ENCODE data around the gene TBC1D1.

Gene TBC1D1

DNA sequence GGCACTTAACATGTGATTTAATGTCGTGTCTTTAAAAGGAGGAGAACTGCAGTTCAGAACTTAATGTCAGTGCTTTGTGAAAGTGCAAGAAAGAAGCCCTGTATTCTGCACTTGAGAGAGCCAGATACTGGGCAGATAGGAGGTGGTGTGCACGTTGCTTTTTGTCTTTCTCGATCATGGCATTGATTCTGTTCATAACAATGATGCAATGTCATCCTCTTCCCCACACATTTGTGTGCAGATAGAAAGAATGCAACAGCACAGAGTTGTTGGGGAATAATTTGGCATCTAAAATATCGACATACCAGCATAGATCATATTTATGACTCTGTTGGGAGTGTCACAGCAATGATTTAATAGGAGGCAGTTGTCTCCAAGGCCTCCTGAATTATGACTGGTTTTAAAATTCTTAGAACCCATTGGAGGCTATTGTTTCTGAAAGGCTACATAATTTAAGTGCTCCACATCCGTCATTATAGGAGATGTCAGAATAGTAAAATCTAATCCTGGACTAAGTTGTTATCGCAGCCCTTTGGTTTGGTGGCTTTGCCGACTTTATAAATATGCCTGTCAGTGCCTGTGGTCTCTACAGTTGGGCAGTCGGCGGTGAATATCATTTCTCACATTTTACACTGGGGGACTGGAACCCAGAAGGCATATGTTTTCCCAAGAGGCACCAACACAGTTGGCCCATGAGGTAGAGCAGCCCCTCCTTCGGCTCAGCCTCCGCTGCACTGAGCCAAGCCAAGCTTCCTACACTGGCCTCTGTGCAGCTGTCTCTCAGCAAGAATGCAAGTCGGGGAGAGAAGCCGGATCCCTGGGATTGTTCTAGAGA is 194.2 kb downstream of the TBC1D1 start:
- DNase-seq: peak; percentile 86

DNA sequence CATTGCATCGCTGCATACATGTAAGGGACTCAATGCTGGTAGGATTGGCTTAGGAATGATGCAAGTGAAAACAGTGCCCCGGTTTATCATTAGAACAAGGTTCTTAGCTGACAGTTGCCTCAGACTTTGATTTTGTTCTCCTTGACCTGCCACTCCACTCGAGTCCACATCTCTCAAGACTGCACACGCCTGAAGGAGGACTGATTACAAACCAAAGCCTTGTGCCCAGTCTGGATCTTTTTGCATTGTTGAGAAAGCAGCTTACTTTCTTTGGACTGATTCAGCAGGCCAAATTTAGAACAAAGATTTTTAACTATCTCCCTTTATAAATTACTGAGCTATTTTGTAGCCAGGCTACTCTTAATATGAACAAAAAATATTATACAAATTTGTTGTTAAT is 194.9 kb downstream of the TBC1D1 start:
- DNase-seq: no peak

DNA sequence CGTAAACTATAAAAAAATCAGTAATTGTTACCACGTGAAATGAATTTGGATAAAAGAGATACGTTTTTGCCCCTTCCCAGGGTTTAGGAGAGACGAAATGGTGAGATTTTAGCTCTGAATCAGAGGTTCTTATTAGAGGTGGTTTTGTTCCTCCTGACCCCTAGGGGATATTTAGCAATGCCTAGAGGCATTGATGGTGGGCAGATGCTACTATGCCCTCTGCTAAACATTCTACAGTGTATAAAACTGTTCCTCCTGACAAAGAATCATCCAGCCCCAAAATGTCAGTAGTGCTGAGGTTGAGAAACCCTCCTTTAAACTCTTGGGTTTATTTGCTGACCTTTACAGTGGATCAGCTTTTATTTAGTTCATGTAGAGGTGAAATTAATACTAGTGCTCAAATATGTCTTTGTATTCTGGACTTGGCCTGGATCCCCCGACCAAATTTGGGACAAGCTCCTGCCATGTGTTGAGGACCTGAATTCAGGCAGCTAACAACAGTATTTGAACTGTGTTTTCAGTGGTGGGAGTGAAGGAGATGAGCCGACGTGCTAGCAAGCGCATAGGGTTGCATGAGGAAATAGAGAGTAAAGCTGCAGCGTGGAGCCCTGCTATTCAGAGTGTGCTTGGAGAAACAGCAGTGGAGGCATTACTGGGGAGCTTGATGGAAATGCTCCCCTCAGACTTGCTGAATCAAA is 195.4 kb downstream of the TBC1D1 start:
- DNase-seq: no peak

DNA sequence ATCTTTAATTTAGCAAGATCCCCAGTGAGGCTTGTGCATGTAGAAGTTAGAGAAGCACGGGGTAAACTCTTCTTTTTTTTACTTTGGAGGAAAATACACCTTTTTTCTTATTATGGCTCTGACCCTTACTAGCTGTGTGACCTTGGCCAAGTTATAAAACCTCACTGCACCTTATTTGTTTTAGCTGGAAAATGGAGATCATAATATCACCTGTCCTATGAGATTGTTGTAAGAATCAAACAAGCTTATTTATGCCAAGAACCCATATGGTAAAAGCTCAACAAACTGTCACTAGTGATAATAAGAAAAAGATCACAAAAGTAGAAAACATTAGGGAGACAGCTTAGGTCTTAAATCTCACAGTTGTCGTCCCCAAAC is 196.0 kb downstream of the TBC1D1 start:
- DNase-seq: no peak

DNA sequence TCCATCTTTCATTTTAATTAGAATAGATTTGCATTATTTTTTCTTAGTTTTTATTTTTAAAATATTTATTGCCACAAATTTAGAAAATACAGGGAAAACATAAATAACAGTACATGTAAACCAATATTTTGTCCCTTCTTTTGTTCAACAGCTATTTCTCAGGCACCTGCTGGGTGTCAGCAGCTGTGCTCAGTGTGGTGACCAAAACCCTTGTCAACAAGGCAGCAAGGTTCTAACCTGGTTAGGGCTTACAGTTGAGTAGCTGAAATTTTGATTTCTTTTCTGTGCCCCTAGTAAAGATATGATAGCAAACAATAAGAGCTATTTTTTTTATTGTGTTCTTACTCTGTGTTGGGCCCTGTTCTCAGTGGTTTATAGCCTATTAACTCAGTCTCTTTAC is 197.4 kb downstream of the TBC1D1 start:
- DNase-seq: no peak

DNA sequence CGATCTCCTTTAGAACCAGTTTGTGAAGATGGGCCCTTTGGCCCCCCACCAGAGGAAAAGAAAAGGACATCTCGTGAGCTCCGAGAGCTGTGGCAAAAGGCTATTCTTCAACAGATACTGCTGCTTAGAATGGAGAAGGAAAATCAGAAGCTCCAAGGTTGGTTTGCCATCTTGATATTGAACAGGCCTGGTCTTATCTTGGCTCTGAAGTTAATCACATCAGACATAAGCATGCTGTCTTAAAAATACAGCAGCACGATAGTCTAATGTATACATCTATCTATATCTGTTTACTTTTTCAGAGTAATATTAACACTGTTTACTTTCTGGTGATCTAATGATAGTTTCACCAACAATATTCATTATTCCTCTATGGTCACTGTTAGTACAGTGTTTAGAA is 199.1 kb downstream of the TBC1D1 start:
- no peak for DNase-seq

DNA sequence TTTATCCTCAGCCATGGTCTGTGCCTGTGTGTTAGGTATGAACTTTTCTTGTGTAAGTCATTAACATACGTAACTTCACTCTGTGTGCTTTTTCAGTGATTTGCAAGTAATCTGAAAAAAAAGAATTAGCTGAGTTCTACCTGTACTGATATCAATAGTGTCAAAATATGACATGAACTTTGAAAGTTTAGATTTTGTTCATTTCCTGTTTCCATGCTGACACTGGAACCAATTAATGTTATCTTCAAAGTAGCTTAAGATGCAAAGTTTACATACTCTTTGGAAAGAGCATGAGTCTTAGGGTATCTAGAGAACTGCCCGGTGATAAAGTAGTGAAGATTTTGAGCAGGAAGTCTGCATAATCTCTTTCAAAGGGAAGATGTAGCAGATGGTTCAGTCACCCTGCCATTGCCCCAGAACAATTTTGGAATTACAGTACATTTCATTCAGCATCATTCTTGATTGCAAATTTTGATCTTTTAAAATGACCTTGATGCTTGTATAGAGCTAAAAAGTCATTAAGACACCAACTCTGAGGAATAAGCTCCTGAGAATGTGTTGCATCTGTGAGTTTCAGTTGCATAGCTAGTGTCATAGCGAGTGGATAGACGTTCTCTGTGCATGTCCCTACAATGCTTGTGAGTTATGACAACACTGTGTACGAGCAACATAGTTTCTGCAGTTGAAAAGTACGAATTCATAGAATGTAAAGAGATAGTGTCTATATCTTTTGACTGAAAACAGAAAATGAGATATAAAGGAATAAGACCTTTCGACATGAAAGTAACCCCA is 199.8 kb downstream of the TBC1D1 start:
- DNase-seq: no peak

DNA sequence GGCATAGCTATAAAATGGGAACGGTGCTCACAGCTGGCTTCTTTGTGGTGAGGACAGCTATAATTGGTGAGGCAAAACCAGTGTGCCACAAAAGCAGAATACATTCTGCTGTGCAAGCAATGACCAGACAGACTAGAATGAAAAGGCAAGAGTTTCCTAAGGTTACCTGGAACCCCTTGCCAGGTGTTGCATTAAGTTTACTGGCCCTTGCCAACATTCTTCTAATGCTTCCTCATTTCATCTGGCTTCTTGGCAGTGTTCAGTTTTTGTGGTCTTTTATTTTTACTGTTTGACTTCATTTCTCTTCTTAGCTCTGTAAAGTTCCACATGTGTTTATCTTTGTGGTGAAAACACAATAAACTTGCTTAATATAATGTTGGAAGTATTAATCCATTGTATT is 200.8 kb downstream of the TBC1D1 start:
- DNase-seq: no peak

DNA sequence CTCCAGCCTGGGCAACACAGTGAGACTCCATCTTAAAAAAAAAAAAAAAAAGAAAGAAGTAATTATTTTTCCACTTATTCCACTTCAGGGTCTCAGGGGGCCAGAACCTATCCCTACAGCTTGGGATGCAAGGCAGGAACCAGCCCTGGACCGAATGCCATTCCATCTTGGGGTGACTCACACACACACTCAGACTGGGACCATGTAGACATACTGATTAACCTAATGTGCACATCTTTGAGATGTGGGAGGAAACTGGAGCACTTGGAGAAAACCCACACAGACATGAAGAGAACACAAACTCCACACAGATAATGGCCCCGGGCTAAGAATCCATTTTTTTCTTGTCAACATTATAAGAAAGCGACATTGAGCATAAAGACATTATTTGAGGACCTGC is 201.8 kb downstream of the TBC1D1 start:
- no peak for DNase-seq

DNA sequence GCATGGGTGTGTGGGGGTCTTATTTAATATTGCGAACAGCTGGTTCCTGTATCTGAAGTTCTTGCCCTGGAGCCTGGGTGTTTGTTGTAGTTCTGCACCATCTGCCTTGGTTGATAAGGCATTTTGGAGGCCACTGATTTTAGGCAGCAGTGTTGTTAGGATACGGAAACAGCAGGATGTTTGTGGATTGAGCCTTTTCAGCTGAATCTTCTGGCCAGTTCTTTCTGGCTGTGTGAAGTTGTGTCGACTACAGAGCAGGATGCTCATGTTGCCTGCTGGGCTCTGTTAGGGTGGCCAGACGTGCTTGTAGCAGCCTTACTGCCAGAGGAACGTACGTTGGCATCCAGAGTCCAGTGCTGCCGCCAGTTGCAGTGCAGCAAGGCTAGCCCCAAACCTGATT is 203.5 kb downstream of the TBC1D1 start:
- no peak for DNase-seq

DNA sequence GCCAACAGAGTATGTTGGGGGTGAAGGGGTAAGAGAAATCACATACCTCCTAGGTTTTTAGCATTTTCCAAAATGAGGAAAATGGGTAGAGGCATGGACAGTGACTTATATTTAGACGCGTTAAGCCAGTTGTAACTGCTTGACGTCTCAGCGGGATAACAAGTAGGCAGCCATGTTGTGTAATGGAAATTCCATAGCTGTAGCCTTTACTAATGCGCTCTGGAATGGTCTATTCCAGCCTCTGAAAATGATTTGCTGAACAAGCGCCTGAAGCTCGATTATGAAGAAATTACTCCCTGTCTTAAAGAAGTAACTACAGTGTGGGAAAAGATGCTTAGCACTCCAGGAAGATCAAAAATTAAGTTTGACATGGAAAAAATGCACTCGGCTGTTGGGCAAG is 204.8 kb downstream of the TBC1D1 start:
- DNase-seq: no peak

DNA sequence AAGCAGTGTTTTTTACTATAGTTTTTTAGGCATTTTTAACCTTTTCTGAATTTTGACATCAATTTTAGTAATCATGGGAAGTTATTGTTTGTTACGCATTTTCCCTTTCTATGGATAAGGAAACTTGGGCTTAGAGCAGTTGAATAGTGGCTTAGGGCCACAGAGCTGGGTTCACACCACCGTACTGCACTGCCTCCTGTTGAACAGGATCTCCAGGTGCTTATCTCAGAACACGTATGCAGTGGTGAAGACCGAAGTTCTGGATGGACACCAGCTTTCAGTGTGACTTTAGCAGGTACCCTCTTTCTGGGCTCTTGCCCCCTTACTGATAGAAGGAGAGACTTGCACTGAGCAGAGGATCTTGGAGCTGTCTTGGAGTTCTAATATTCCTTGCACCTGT is 206.9 kb downstream of the TBC1D1 start:
- DNase-seq: no peak

DNA sequence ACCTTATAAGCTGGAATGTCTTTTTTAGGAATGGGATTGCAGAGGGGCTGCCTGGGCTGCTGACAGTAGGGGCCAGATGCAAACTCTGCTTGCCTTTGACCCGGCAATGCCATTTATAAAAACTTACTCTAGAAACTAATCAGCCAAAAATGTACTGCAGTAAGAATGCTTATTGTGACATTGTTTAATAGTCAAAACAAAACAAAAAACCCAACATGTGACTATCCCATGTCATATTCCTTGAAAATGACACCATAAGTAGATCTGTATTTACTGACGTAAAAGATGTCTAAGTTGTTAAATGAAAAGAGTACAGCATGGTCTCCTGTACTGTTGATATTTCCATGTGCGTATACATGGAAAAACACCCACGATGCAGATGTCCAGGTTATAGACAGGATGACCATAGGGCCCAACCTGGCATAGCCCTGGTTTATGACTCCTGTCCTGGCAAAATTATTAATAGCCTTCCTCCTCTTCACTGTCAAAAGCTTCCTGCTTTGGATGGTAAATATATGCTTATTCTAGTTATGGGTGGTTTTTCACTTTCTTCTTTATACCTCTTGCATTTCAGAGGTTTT is 208.2 kb downstream of the TBC1D1 start:
- no peak for DNase-seq

DNA sequence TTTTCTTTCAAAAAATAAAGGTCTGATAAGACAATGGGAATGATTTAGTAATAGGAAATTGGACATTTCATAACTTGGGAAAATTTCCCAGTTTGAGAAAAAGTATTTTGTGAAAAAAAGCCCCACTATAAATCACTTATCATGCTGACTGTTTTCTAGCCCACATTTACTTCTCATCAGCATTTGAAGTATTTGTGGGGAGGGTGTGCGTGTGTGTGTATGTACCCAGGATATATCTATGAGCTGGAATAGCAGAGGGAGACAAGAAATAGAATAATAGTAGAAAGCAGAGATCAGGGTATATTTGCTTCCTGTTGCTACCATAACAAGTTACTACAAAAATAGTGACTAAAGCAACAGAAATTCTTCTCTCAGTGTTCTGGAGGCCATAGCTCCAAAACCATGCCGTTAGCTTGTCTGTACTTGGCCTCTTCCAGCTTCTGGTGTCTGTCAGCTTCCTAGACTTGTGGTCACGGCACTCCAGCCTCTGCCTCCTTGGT is 209.1 kb downstream of the TBC1D1 start:
- no peak for DNase-seq

DNA sequence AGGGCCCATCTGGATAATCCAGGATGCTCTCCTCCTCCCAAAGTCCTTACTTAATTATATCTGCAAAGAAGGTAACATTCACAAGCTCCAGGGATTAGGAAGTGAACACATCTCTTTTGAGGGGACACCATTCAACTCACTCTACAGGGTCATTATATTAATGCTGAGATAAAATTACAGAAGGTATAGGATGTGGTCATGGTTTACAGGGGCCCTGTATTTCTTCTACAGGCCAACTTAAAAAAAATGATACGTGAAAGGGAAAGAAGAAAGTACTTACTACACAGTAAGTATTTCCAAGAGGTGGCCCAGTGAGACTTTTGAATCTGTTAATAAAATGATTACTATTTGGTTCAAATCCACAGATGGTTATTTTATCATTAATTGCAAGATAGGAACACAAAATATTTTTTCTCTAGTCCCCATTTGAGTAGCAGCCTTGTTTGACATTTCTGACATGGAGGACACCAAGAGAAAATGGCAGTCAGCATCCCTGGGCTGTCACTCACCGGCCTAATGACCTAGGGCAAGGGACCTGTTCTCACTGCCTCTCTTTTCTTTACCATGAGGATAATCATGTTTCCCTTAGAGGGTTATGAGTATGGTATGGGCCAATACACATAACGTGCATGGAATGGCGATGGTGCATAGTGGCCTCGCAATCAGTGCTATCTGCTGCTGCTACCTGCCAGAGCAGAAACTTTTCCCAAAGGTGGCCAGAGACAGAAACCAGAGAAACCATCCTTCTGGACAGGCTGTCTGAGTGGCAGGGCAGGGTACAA is 209.8 kb downstream of the TBC1D1 start:
- DNase-seq: no peak

DNA sequence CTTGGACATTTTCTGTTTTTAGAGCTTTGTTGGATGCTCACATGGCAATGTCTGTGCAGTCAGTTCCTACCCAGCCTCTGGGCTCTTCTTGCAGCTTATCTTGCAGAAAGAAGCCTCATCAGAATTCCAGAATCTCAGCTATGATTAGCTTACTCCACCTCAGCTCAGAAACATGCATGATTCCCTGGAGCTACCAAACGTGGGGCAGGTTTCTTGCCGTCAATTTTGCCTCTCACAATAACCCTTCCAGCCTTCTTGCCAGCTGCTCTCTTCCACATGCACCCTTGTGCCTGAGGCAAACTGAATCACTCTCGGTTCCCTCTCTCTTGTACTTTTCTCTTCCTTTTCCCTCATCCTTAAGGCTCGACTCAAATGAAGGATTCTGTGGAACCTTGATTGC is 210.7 kb downstream of the TBC1D1 start:
- no peak for DNase-seq

DNA sequence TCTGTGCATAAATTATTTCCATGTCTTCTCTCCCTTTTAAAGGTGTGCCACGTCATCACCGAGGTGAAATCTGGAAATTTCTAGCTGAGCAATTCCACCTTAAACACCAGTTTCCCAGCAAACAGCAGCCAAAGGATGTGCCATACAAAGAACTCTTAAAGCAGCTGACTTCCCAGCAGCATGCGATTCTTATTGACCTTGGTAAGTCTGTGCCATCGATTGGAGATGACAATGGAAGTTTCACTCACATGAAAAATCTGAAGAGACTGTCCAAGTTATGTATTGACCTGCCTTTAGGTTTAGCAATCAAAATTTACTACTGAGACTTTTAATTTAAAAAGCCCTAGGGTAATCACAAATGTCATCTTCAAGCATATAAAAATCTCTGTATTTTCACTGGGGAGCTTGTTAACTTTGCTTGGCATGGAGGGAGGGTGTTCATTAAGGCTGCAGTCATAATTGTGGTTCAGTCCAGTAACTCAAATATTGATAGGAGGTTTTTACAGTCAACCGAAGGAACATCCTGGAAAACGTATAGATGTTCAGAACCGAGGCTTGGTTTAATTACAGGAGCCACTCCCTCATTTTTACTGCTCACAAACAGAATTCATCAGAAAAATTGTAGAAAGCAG is 212.2 kb downstream of the TBC1D1 start:
- DNase-seq: no peak

DNA sequence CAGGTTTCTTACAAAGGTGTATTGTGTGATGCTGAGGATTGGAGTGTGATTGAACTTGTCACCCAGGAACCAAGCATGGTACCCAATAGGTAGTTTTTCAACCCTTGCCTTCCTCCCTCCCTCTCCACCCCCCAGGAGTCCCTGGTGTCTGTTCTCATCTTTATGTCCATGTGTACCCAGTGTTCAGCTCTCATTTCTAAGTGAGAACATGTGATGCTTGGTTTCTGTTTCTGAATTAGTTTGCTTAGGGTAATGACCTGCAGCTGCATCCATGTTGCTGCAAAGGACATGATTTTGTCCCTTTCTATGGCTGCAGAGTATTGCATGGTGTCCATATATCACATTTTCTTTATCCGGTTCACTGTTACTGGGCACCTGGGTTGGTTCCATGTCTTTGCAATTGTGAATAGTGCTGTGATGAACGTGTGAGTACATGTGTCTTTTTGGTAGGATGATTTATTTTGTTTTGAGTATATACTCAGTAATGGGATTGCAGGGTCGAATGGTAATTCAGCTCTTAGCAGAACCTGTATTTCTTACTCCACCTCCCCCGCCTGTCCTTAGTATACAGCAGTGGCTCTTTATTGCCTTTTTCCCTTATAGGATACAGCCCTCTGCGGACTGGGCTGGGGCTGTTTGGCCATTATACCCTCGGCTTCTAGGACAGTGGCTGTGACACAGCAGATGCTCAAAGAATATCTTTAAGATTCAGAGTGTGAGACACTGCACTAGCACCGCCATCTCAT is 214.8 kb downstream of the TBC1D1 start:
- DNase-seq: no peak

DNA sequence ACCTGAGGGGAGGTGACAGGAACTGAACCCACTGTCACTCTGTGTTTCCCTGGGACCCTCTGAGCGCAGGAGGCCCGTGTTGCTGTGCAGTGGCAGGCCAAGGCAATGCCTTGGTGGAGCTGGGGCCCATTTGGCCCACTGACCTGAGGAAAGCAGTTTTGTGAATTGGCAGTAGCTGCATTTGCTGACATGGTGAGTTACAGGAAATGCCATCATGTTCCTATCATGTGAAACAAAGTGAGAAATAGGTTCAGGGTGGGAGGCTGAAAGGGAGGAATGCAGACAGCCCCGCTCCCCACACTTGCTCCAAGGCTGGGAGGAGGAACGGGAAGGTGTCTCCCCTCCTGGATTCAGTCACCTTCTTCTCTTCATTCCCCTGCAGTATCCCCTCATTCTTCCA is 215.4 kb downstream of the TBC1D1 start:
- DNase-seq: no peak

DNA sequence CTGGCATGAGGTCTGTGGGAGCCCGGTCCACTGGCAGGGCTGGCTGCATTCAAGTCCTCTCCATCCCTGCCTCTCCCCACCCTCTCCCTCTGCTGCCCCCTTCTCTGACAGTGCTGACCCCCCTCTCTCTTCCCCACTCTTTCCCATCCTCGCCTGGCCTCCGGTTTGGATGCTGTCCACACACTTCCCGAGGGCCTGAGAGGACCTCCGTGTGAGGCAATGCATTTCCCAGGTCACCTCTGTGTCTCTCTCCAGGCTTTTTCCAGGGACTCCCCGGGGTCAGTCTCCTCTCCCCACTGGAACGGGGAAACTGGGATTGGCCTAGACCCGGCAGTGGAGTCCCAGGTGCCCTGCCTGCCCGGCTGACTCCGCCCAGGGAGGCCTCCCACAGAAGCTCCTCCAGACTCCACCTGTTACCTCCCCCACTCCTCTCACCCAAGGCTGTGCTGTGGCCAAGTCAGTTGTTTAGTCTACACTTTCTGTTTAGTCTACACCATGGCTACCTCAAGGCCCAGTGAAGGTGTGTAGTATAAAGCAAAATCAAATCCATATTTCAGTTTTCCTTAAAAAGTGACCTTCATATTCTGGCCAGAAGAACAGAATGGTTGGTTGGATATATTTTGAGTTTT is 216.1 kb downstream of the TBC1D1 start:
- DNase-seq: no peak

DNA sequence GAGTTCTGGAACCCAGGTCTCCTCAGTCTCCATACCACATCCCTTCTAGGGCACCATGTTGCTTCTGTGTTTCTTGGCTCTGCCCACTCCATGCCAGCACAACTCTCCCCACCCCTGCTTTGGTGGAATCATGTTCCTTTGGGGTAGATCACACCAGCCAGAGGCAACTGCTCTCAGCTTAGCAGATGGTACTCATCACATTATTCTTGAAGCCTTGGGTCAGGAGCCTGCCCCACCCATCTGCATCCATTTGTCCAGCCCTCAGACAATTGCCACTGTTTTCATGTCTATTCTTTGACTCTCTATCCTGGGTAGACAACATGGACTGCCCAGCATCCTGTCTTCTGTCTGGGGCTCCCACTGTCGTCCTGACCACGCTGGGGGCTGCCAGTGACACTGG is 216.9 kb downstream of the TBC1D1 start:
- no peak for DNase-seq

Data from right hindlimb (tissue), 1 donor.